SU-DHL-6 (cell line): ENCODE measurements around the gene PLEKHH2.

Source experiments
- H2AFZ ChIP-seq: fragments of 200-600 bp; sonication (generic); 2 replicates; pipeline ENCODE4 v1.6.1; 2014; ENCODE audit warnings: low read depth, mild to moderate bottlenecking, moderate library complexity, mixed read lengths, antibody characterized with exemption, low read length; ENCODE audit not compliant: severe bottlenecking
- H3F3A ChIP-seq: fragments of 200-600 bp; shearing (Covaris generic); 2 replicates; pipeline ENCODE4 v1.6.0; 2016; ENCODE audit warnings: antibody characterized with exemption, mild to moderate bottlenecking; ENCODE audit not compliant: insufficient read depth
- H3K27ac ChIP-seq: fragments of 200-600 bp; sonication (generic); 2 replicates; pipeline ENCODE4 v1.5.1; 2016; ENCODE audit warnings: low read depth, mild to moderate bottlenecking, low read length, moderate library complexity, mixed read lengths
- H3K27me3 ChIP-seq: fragments of 200-600 bp; sonication (generic), shearing (Covaris generic); 2 replicates; pipeline ENCODE4 v1.6.0; 2014; ENCODE audit warnings: mild to moderate bottlenecking, low read length
- H3K36me3 ChIP-seq: fragments of 200-600 bp; sonication (generic); 2 replicates; pipeline ENCODE4 v1.6.1; 2014; ENCODE audit warnings: mild to moderate bottlenecking, low read length, mixed read lengths
- H3K4me2 ChIP-seq: fragments of 300-600, 200-600 bp; shearing (Covaris generic), sonication (generic); 2 replicates; pipeline ENCODE4 v1.6.0; 2014; ENCODE audit warnings: low read length, low read depth, mild to moderate bottlenecking; ENCODE audit not compliant: poor library complexity, severe bottlenecking
- H3K4me3 ChIP-seq: fragments of 200-600 bp; sonication (generic); 2 replicates; pipeline ENCODE4 v1.5.1; 2014; ENCODE audit warnings: antibody characterized with exemption, low read length, mild to moderate bottlenecking, mixed read lengths; ENCODE audit not compliant: insufficient read depth, poor library complexity, severe bottlenecking
- H3K79me2 ChIP-seq: fragments of 200-600 bp; sonication (generic); 2 replicates; pipeline ENCODE4 v1.6.1; 2014; ENCODE audit warnings: mild to moderate bottlenecking, low read length, moderate library complexity; ENCODE audit not compliant: insufficient read depth
- H3K9ac ChIP-seq: fragments of 200-600 bp; sonication (generic); 2 replicates; pipeline ENCODE4 v1.7.0; 2014; ENCODE audit warnings: mild to moderate bottlenecking, low read length
- H3K9me2 ChIP-seq: fragments of 200-600 bp; sonication (generic); replicated peaks from 2 replicates; pipeline ENCODE4 v1.6.1; 2014; ENCODE audit warnings: low read length; ENCODE audit not compliant: insufficient read depth
- H3K9me3 ChIP-seq: fragments of 200-600 bp; sonication (generic); 2 replicates; pipeline ENCODE4 v1.6.1; 2014; ENCODE audit warnings: low read length, mixed read lengths; ENCODE audit not compliant: insufficient read depth
- H4K20me1 ChIP-seq: fragments of 200-600 bp; sonication (generic); 2 replicates; pipeline ENCODE4 v1.6.1; 2014; ENCODE audit warnings: low read depth, mild to moderate bottlenecking, antibody characterized with exemption, low read length, moderate library complexity, mixed read lengths
- CTCF ChIP-seq: fragments of 200-600 bp; sonication (generic); IDR thresholded peaks from one replicate; pipeline ENCODE4 v1.5.1; 2017; ENCODE audit warnings: antibody characterized with exemption, mild to moderate bottlenecking, low read length, moderate library complexity; ENCODE audit not compliant: insufficient read depth, poor library complexity, severe bottlenecking
- EZH2phosphoT487 ChIP-seq: fragments of 200-600 bp; sonication (generic), shearing (Covaris generic); conservative IDR thresholded peaks from 2 replicates; pipeline ENCODE4 v1.6.1; 2018; ENCODE audit warnings: mild to moderate bottlenecking, antibody characterized with exemption, low read length, moderate library complexity, mixed read lengths

Gene PLEKHH2

DNA sequence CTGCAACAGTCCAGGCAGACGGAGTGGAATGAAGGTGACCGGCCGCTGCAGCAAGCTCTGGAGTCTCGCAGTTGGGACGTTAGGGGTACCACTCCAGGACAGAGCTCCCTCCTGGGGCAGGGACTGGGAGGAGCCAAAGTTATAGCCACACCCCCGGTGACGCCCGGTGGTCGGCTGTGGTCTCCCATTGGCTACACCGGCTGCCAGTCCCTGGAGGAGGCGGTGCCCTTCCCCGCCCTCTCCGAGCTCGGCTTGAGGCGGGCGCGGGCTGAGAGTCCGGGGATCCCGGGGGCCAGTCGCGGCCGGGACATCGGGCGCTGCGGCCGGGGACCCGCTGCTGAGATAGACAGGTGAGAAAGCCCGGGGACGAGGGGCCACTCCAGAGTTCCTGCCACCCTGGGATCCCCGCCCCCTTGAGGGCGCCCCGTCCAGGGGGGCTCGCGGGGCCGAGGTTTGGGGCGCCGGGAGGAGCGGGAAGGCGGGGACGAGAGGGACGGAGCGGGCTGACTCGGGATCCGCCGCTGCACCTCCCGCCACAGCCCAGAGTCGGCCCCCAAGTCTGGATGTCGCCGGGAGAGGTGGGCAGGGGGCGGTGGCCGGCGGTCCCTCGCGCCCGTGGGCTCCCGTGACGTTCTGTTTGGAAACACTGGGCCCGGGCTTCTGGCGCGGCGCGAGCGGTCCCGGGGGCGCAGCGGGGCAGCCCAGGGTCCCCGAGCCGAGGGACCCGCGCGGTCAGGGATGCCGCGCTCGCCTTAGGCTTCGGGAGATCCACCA is at the start of gene PLEKHH2:
Gene PLEKHH2, plus strand, starts transcription at position 231 of the 774 bp plus-strand sequence. CDS start 7,414 bp downstream, outside the sequence.
- H3K27ac ChIP-seq = no peak within 1 kb of the TSS
- no peaks in the 10 kb centered on the region for H3K9me2 ChIP-seq
- H4K20me1 ChIP-seq = no peaks in the 10 kb centered on the region
- H2AFZ ChIP-seq = peak within 1 kb of the TSS; percentile 67
- H3K4me3 ChIP-seq = peak within 1 kb of the TSS; percentile 19
- no peaks in the 10 kb centered on the region for H3F3A ChIP-seq
- H3K4me2 ChIP-seq = peak within 1 kb of the TSS; percentile 37
- H3K79me2 ChIP-seq = no peaks in the 10 kb centered on the region
- H3K9ac ChIP-seq = no peak within 1 kb of the TSS
- H3K36me3 ChIP-seq = no peaks in the 10 kb centered on the region
- TF ChIP-seq EZH2phosphoT487 (no peak), CTCF (no peak)
- no peaks in the 10 kb centered on the region for H3K27me3 ChIP-seq
- H3K9me3 ChIP-seq = peaks cover 4% of the 10 kb centered on the region; the same call in 1 of the 2 replicates

GRCh38 chr2:43592443-43592842 is 44.6 kb upstream of the PLEKHH2 start:
- H4K20me1 ChIP-seq = no peaks in the 10 kb centered on the region
- H3F3A ChIP-seq = 0 out of 2 replicates have a peak, but pooled peaks cover 5% of the 10 kb centered on the region
- no peak overlapping the region for H2AFZ ChIP-seq
- peaks cover 23% of the 10 kb centered on the region for H3K79me2 ChIP-seq
- H3K4me2 ChIP-seq = no peak overlapping the region
- H3K9ac ChIP-seq = no peak overlapping the region
- peaks cover 33% of the 10 kb centered on the region for H3K36me3 ChIP-seq
- H3K27me3 ChIP-seq = no peaks in the 10 kb centered on the region
- no peak overlapping the region for H3K27ac ChIP-seq
- H3K9me2 ChIP-seq = no peaks in the 10 kb centered on the region
- TF ChIP-seq CTCF (no peak), EZH2phosphoT487 (no peak)
- H3K9me3 ChIP-seq = no peaks in the 10 kb centered on the region
- no peak overlapping the region for H3K4me3 ChIP-seq

DNA sequence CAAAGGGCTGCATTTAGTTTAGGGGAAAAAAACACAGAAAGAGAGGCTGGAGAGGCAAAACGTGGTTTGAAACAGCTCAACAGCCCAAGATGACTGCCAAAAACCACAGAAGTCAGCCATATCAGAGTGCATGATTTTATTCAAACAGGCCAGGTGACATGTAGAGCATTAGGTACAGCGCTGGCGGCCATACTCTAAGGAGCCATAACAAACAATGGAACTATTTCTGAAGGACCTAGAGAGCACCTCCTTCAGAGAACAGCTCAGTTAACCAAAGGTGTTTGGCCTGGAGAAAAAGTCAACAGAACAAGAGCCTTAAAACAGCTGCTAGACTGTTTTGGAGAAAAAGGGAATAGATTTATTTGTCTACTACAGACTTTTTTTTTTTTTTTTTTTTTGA is 43.8 kb upstream of the PLEKHH2 start:
- H3K4me2 ChIP-seq = no peak overlapping the region
- H3K9me2 ChIP-seq = no peaks in the 10 kb centered on the region
- H3K36me3 ChIP-seq = peaks cover 26% of the 10 kb centered on the region
- H3K27ac ChIP-seq = no peak overlapping the region
- peaks cover 23% of the 10 kb centered on the region for H3K79me2 ChIP-seq
- no peak overlapping the region for H2AFZ ChIP-seq
- H3K9me3 ChIP-seq = no peaks in the 10 kb centered on the region
- H3K4me3 ChIP-seq = no peak overlapping the region
- TF ChIP-seq CTCF (no peak), EZH2phosphoT487 (no peak)
- H3K9ac ChIP-seq = no peak overlapping the region
- 0 out of 2 replicates have a peak, but pooled peaks cover 5% of the 10 kb centered on the region for H3F3A ChIP-seq
- no peaks in the 10 kb centered on the region for H4K20me1 ChIP-seq
- no peaks in the 10 kb centered on the region for H3K27me3 ChIP-seq
